Gastroesophageal sphincter (tissue), 4 donors: ENCODE measurements around the gene SLC25A39. TPM values are rescaled to one million over a fixed set of nuclear protein-coding genes. Genes with fewer than 3 reads are reported as not detected.

ENCODE experiments used
- ATAC-seq: fragments of 150-250 bp; one replicate; pipeline ENCODE4 v1.9.1; 2016; ENCODE audit warnings: mild to moderate bottlenecking, moderate library complexity
- H3K27ac ChIP-seq, 4 donors: fragments of 200-600 bp; sonication (generic) in 3 of 4; 1 replicate in 3 of 4; 2 replicates in 1 of 4; pipeline ENCODE4 v1.5.1; 2016 to 2019
- H3K27me3 ChIP-seq: fragments of 200-600 bp; sonication (generic); one replicate; pipeline ENCODE4 v1.5.1; 2019
- H3K36me3 ChIP-seq, 2 donors: fragments of 200-600 bp; sonication (generic); one replicate each; pipeline ENCODE4 v1.5.1; 2019; ENCODE audit warnings: control low read depth in 1 of 2
- H3K4me1 ChIP-seq, 3 donors: fragments of 200-600 bp; sonication (generic); 1 replicate in 2 of 3; 2 replicates in 1 of 3; pipeline ENCODE4 v1.5.1; 2016 to 2019; ENCODE audit warnings: control low read depth in 2 of 3
- H3K4me3 ChIP-seq, 2 donors: fragments of 200-600 bp; sonication (generic); one replicate each; pipeline ENCODE4 v1.5.1; 2019; ENCODE audit warnings: mild to moderate bottlenecking in 1 of 2, moderate library complexity in 1 of 2
- H3K9me3 ChIP-seq, 3 donors: fragments of 200-600 bp; sonication (generic); one replicate each; pipeline ENCODE4 v1.5.1; 2017 to 2019; ENCODE audit warnings: control low read depth in 2 of 3
- EP300 ChIP-seq: sonication (generic); formaldehyde crosslinking; IDR thresholded peaks from one replicate; pipeline ENCODE4 v1.6.1; 2017; ENCODE audit warnings: antibody characterized with exemption, mild to moderate bottlenecking
- POLR2A ChIP-seq, 2 donors: fragments of 450-650 bp; IDR thresholded peaks; one replicate each; pipeline ENCODE4 v1.6.1; 2017; ENCODE audit warnings: antibody characterized with exemption in 2 of 2, mild to moderate bottlenecking in 2 of 2, moderate library complexity in 1 of 2
- POLR2AphosphoS5 ChIP-seq: sonication (generic); formaldehyde crosslinking; IDR thresholded peaks from one replicate; pipeline ENCODE4 v1.6.1; 2017; ENCODE audit warnings: antibody characterized with exemption
- WGBS, 2 donors: methylation state at CpG; one replicate each; pipeline ENCODE4 v1.1.5; 2018; ENCODE audit warnings: low coverage in 1 of 2; 5-methylcytosine and 5-hydroxymethylcytosine counted together
- small RNA-seq, 4 donors: library from RNA; depleted of rRNA; stranded (forward); fragments of <200 nt; gene quantifications; one replicate each; pipeline ENCODE3, GENCODE V24; 2016
- total RNA-seq, 4 donors: library from RNA; depleted of rRNA; stranded (reverse); fragments of >200 nt; gene quantifications; one replicate each; pipeline ENCODE4 v1.1.0, GENCODE V29; 2016
- TF ChIP-seq, protein P1 (sequence below), 4 experiments: fragments of 200-600 bp in 2 of 4; fragments of 450-650 bp in 2 of 4; sonication (generic) in 1 of 4; IDR thresholded peaks; one replicate each; pipeline ENCODE4 v1.5.1; 2017 to 2019; ENCODE audit warnings: antibody characterized with exemption in 4 of 4, mild to moderate bottlenecking in 2 of 4, moderate library complexity in 2 of 4

The SLC25A39 gene
- total RNA-seq, 4 donors from 2014 or later = 36.2 to 61.8 (median 49.2) TPM

GRCh38 chr17:44273607-44274006 lies 51.0 kb downstream of the SLC25A39 start:
- no peak for ATAC-seq
- no peaks in the 10 kb centered on the region for H3K36me3 ChIP-seq
- TF ChIP-seq EP300 (no peak), POLR2A (IDR thresholded peaks at IDR 0.05) (no peak), POLR2AphosphoS5 (no peak)
- TF ChIP-seq, protein P1, sequence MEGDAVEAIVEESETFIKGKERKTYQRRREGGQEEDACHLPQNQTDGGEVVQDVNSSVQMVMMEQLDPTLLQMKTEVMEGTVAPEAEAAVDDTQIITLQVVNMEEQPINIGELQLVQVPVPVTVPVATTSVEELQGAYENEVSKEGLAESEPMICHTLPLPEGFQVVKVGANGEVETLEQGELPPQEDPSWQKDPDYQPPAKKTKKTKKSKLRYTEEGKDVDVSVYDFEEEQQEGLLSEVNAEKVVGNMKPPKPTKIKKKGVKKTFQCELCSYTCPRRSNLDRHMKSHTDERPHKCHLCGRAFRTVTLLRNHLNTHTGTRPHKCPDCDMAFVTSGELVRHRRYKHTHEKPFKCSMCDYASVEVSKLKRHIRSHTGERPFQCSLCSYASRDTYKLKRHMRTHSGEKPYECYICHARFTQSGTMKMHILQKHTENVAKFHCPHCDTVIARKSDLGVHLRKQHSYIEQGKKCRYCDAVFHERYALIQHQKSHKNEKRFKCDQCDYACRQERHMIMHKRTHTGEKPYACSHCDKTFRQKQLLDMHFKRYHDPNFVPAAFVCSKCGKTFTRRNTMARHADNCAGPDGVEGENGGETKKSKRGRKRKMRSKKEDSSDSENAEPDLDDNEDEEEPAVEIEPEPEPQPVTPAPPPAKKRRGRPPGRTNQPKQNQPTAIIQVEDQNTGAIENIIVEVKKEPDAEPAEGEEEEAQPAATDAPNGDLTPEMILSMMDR (IDR thresholded peaks at IDR 0.05) = no peak
- peaks cover 14% of the 10 kb centered on the region for H3K27me3 ChIP-seq
- H3K27ac ChIP-seq = no peak overlapping the region
- no peaks in the 10 kb centered on the region for H3K4me1 ChIP-seq
- no peaks in the 10 kb centered on the region for H3K9me3 ChIP-seq
- no peak overlapping the region for H3K4me3 ChIP-seq
- WGBS, 2 donors = 89 to 92% methylated on average over 4 to 5 of the region's 5 CpGs

DNA sequence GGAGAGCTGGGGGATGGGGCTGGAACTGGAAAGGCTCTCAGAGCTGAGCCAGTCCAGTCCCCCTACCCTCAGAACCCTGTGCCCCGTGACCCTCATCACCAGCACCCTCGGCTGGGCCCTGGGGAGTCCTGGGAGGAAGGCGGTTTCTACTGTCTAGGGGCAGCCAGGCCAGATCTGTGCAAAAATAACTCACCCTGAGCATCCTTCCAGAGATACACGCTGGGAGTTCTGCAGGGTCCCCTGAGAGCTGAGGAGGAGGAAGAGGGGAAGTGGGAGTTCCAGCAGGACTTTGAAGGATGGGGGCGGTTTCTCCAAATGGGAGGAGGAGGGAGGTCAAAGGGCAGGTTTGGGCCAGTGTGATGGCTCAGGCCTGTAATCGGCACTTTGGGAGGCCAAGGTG lies 51.7 kb downstream of the SLC25A39 start:
- TF ChIP-seq, protein P1 (IDR thresholded peaks at IDR 0.05) = no peak
- TF ChIP-seq EP300 = no peak
- TF ChIP-seq POLR2AphosphoS5 = no peak
- TF ChIP-seq POLR2A (IDR thresholded peaks at IDR 0.05) = no peak
- 90% methylated on average over 2 of the region's 6 CpGs; no CpG with 5 or more reads in 1 of the 2 donors for WGBS, 2 donors
- Histone ChIP-seq H3K27me3 (peaks cover 14% of the 10 kb centered on the region), H3K4me3 (no peak overlapping the region), H3K4me1 (no peaks in the 10 kb centered on the region), H3K36me3 (no peaks in the 10 kb centered on the region), H3K27ac (no peak overlapping the region), H3K9me3 (no peaks in the 10 kb centered on the region)
- ATAC-seq = no peak

DNA sequence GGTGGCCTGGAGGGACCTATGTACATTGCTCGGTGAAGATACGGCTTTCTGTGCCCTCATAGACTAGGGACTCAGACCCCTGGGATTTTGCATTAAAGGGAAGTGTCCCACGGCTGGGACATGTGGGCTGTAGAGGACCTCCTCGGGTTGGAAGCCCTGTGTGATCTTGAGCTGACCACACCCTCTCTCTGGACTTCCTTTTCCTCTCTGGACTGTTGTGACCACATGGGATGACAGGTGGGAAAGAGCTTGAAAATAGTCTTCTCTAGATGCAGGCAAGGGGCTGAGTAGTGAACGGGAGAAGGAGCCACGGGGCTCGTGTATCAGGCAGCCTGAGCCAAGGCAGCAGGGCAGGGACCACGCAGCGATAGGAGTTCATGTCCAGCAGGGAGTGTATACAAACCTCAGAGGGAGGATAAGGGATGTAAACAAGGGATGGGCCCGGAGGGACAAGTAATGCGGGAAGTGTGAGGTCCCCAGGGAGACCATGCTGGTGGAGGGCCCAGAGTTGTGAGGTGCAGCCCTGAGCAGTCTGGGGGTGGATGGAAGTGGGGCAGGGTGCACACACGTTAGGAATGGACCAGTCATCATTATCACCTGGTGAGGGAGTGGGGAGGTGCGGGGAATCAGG lies 52.2 kb downstream of the SLC25A39 start:
- TF ChIP-seq POLR2A (IDR thresholded peaks at IDR 0.05) = no peak
- TF ChIP-seq, protein P1 (IDR thresholded peaks at IDR 0.05) = no peak
- no peak for TF ChIP-seq EP300
- TF ChIP-seq POLR2AphosphoS5 = no peak
- H3K4me1 ChIP-seq = no peaks in the 10 kb centered on the region
- H3K4me3 ChIP-seq = no peak overlapping the region
- H3K27me3 ChIP-seq = peaks cover 14% of the 10 kb centered on the region
- no peaks in the 10 kb centered on the region for H3K36me3 ChIP-seq
- H3K9me3 ChIP-seq = no peaks in the 10 kb centered on the region
- 41 to 50% methylated on average over 9 to 11 of the region's 13 CpGs for WGBS, 2 donors
- no peak for ATAC-seq
- H3K27ac ChIP-seq = no peak overlapping the region

Small RNA genes within 50 kb of the gene (small RNA-seq; reads per million reads assigned to genes)
- 0 reads per million in 4 donors for gene RF00012
- gene RN7SL507P = 0 reads per million in 4 donors
- 0 to 0.26 (median 0.21) reads per million in 4 donors for gene RNU6-453P

Other genes with a start within 250 kb of the SLC25A39 start
- gene HDAC5, start 201.2 kb downstream of the SLC25A39 start, total RNA-seq = 100 to 1,000 TPM in 2 of 4 donors, 10 to 100 TPM in 2; 78.1 to 152 (median 112) TPM
- 1 to 10 TPM in 2 of 4 donors, under 1 TPM in 1, not detected in 1; 0.81 to 1.5 (median 1.3) TPM for gene HROB, start 182.9 kb downstream of the SLC25A39 start, total RNA-seq
- 1 to 10 TPM; 1.8 to 6.9 (median 3.9) TPM for gene ASB16, start 154.1 kb downstream of the SLC25A39 start, total RNA-seq
- gene TMUB2, start 137.9 kb downstream of the SLC25A39 start, total RNA-seq = 10 to 100 TPM; 28.3 to 36.1 (median 29.8) TPM
- gene ATXN7L3, start 124.9 kb downstream of the SLC25A39 start, total RNA-seq = 10 to 100 TPM; 33.2 to 63.0 (median 49.0) TPM
- gene UBTF, start 105.1 kb downstream of the SLC25A39 start, total RNA-seq = 10 to 100 TPM; 55.6 to 85.5 (median 60.4) TPM
- gene SLC4A1, start 56.7 kb downstream of the SLC25A39 start, total RNA-seq = under 1 TPM in 3 of 4 donors, not detected in 1; 0.08 to 0.54 (median 0.45) TPM
- gene RUNDC3A, start 16.2 kb downstream of the SLC25A39 start, total RNA-seq = 1 to 10 TPM in 1 of 4 donors, under 1 TPM in 2, not detected in 1; 0.54 to 1.5 (median 0.69) TPM
- gene GRN, start 20.5 kb upstream of the SLC25A39 start, total RNA-seq = 100 to 1,000 TPM; 108 to 237 (median 182) TPM
- 1 to 10 TPM in 2 of 4 donors, under 1 TPM in 1, not detected in 1; 0.50 to 3.0 (median 2.3) TPM for gene FAM171A2, start 39.0 kb upstream of the SLC25A39 start, total RNA-seq
- 1 to 10 TPM in 1 of 4 donors, under 1 TPM in 2, not detected in 1; 0.31 to 1.2 (median 0.45) TPM for gene ITGA2B, start 64.8 kb upstream of the SLC25A39 start, total RNA-seq
- 10 to 100 TPM; 21.8 to 54.6 (median 33.9) TPM for gene GPATCH8, start 178.6 kb upstream of the SLC25A39 start, total RNA-seq
- 1 to 10 TPM; 1.5 to 2.7 (median 1.6) TPM for gene FZD2, start 232.7 kb upstream of the SLC25A39 start, total RNA-seq